Activated CD8-positive, alpha-beta memory T cell treated with anti-CD3 and anti-CD28 coated beads, Interleukin-2, amount 10 ng/mL, durations not matched to agents 7 days and 5 days (primary cell): ENCODE results near the gene SYT2. TPM values are rescaled to one million over a fixed set of nuclear protein-coding genes. Genes with fewer than 3 reads are reported as not detected.
A peak's percentile ranks its signal among the peaks of the same experiment; 100 is the strongest.
"Not testable (repeated sequence)": the region's sequence is repeated elsewhere in the genome, so short reads cannot be mapped to it uniquely, and the experiment has no call there.

Experiments used
- ATAC-seq: fragments of 150-1000 bp; cut with Tn5 transposase; one replicate; pipeline ENCODE4 v1.10.0; 2021; ENCODE audit warnings: moderate library complexity
- CTCF ChIA-PET: fragments of 350-600 bp; sonication (Branson Sonifier 250); formaldehyde crosslinking; loops from one replicate; lab custom pipeline; 2021; ENCODE audit warnings: antibody characterized with exemption; lab: Charles Lee
- DNase-seq: peaks from one replicate; pipeline ENCODE4 v3.0.0-alpha.2; 2020
- H3K27ac Mint-ChIP-seq: one replicate; pipeline ENCODE4 v1.8.0; 2021; ENCODE audit warnings: mild to moderate bottlenecking, mixed read lengths
- H3K27me3 Mint-ChIP-seq: one replicate; pipeline ENCODE4 v1.8.0; 2021; ENCODE audit warnings: mixed read lengths
- H3K36me3 Mint-ChIP-seq: one replicate; pipeline ENCODE4 v1.8.0; 2021; ENCODE audit warnings: mild to moderate bottlenecking, mixed read lengths
- H3K4me1 Mint-ChIP-seq: one replicate; pipeline ENCODE4 v1.8.0; 2021; ENCODE audit warnings: mixed read lengths
- H3K4me3 Mint-ChIP-seq: one replicate; pipeline ENCODE4 v1.8.0; 2021; ENCODE audit warnings: mild to moderate bottlenecking, moderate library complexity, mixed read lengths
- H3K9me3 Mint-ChIP-seq: one replicate; pipeline ENCODE4 v1.8.0; 2022; ENCODE audit warnings: low read depth, mixed read lengths
- total RNA-seq, 2 experiments: library from RNA; stranded (reverse); gene quantifications; one replicate each; pipeline ENCODE4 v1.2.3, GENCODE V29; 2021

The SYT2 gene
- total RNA-seq, 2 experiments from 2014 or later = not detected

DNA sequence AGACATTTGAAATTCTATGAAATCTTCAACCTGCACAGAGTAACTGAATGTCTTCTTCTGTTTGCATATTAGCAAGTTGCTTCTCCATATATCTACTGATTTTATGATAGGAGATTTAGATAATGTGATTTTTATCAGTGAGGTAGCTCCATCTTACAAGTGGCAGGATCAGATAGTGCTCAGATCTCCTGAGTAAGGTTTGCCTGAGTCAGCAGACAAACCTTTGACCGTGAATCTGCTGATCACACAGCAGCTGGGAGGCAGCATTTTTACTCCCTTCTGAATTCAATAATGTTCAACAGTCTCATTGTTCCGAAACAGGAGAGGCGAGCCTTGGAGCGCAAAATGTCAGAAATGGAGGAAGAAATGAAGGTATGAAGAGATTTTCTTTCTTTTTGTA lies 141.4 kb downstream of the SYT2 start:
- H3K9me3 Mint-ChIP-seq = no peaks in the 10 kb centered on the region
- DNase-seq (no peak), ATAC-seq (no peak)
- no peak overlapping the region for H3K4me3 Mint-ChIP-seq
- H3K36me3 Mint-ChIP-seq = peaks cover 2% of the 10 kb centered on the region
- CTCF ChIA-PET = interaction anchor here (1.6 kb wide), 1 partner anchor 62 kb away, joined by 3 read pairs; no protein-coding TSS in a partner anchor
- no peak overlapping the region for H3K27ac Mint-ChIP-seq
- H3K4me1 Mint-ChIP-seq = peaks cover 23% of the 10 kb centered on the region
- H3K27me3 Mint-ChIP-seq = no peaks in the 10 kb centered on the region

- DNase-seq = no peak
- Mint-ChIP-seq H3K9me3 (no peaks in the 10 kb centered on the region), H3K4me1 (peaks cover 23% of the 10 kb centered on the region), H3K27me3 (no peaks in the 10 kb centered on the region), H3K27ac (no peak overlapping the region), H3K4me3 (no peak overlapping the region), H3K36me3 (peaks cover 2% of the 10 kb centered on the region)
- ATAC-seq = no peak
- CTCF ChIA-PET = no interaction called here
Observed at GRCh38 chr1:202568410-202568809, 141.8 kb downstream of the SYT2 start.

DNA sequence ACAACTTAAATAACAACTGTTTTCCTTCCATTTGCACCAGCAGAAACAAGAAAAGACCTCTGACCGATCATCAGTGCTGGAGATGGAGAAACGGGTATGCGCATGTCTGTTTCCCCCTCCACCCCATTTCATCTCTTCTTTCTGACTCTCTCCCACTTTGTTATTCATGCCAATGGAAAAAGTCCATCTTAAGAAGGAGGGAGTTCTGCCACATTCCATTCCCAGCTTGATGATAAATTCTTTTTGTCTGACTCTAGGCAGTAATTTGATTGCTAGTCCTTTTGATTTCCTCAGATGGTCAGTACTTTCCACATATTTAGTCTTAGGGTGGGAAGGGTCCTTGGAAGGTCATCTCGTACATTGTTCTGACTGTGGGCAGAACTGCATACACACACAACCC lies 142.5 kb downstream of the SYT2 start:
- no peak overlapping the region for H3K27ac Mint-ChIP-seq
- H3K36me3 Mint-ChIP-seq = peaks cover 2% of the 10 kb centered on the region
- H3K9me3 Mint-ChIP-seq = no peaks in the 10 kb centered on the region
- H3K27me3 Mint-ChIP-seq = no peaks in the 10 kb centered on the region
- peaks cover 23% of the 10 kb centered on the region for H3K4me1 Mint-ChIP-seq
- DNase-seq = no peak
- no peak overlapping the region for H3K4me3 Mint-ChIP-seq
- no peak for ATAC-seq
- CTCF ChIA-PET = interaction anchor here (0.6 kb wide), 1 partner anchor 152 kb away, joined by 3 read pairs; no protein-coding TSS in a partner anchor

DNA sequence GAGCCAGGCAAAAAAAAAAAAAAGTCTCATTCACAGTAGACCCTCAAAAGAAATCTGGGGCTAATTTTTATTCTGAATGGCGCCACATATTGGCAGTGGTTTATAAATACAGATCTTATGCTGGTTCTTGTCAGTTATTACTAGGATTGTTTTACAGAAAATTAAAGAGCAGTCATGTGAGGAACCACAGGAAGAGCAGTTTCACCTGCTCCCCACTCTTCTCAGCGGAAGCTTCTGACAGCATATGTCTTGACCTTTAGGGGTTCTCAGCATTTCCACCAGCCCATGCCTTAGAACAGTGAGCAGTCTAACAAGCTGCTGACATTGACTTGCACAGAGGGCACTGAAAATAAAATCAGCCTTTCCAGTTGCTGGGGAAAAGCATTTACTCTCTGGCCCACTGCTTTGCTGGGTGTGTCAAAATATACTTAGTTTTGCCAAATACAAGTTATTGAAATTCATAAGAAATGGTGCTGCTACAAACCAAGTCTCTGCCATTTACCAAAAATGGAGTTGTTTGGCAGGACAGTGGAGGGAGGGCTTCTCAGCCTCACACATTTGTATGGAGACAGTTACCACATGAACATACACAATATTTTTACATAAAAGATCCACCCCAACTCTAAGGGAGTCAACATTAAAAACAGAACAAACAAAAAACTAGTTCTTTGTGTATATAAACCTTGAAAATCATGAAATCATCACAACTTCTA lies 144.2 kb downstream of the SYT2 start:
- ATAC-seq (peak; percentile 82), DNase-seq (peak; percentile 46)
- H3K36me3 Mint-ChIP-seq = peaks cover 2% of the 10 kb centered on the region
- CTCF ChIA-PET = interaction anchor here (0.7 to 2.0 kb wide), 2 partner anchors 8 to 64 kb away, joined by 3 to 7 read pairs; no protein-coding TSS in a partner anchor
- H3K4me1 Mint-ChIP-seq = peaks cover 32% of the 10 kb centered on the region
- H3K9me3 Mint-ChIP-seq = no peaks in the 10 kb centered on the region
- no peak overlapping the region for H3K4me3 Mint-ChIP-seq
- H3K27ac Mint-ChIP-seq = no peak overlapping the region
- no peaks in the 10 kb centered on the region for H3K27me3 Mint-ChIP-seq

GRCh38 chr1:202564958-202565495 lies 145.2 kb downstream of the SYT2 start:
- Mint-ChIP-seq H3K27me3 (no peaks in the 10 kb centered on the region), H3K36me3 (peaks cover 2% of the 10 kb centered on the region), H3K27ac (no peak overlapping the region), H3K9me3 (no peaks in the 10 kb centered on the region), H3K4me3 (no peak overlapping the region), H3K4me1 (peaks cover 32% of the 10 kb centered on the region)
- CTCF ChIA-PET = interaction anchor here (2.0 kb wide), 1 partner anchor 9 kb away, joined by 7 read pairs; no protein-coding TSS in a partner anchor
- no peak for DNase-seq
- ATAC-seq = no peak

DNA sequence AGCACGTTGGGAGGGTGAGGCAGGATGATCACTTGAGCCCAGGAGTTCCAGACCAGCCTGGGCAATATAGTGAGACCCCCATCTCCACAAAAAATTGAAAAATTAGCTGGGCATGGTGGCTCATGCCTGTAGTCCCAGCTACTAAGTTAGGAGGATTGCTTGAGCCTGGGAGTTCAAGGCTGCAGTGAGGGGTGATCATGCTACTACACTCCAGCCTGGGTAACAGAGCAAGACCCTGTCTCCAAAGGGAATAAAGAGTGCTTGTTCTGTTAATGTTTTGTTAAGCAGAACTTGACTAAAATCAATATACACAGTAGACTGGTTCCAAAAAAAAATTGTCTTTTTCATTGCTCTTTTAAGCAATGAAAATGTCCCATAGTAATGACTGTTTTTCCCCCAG lies 146.4 kb downstream of the SYT2 start:
- H3K4me1 Mint-ChIP-seq = peaks cover 32% of the 10 kb centered on the region
- no peak overlapping the region for H3K27ac Mint-ChIP-seq
- ATAC-seq (no peak), DNase-seq (no peak)
- CTCF ChIA-PET = interaction anchor here (0.6 kb wide), 1 partner anchor 1500 kb away, joined by 3 read pairs; no protein-coding TSS in a partner anchor
- no peaks in the 10 kb centered on the region for H3K9me3 Mint-ChIP-seq
- no peaks in the 10 kb centered on the region for H3K27me3 Mint-ChIP-seq
- H3K36me3 Mint-ChIP-seq = no peaks in the 10 kb centered on the region
- no peak overlapping the region for H3K4me3 Mint-ChIP-seq

DNA sequence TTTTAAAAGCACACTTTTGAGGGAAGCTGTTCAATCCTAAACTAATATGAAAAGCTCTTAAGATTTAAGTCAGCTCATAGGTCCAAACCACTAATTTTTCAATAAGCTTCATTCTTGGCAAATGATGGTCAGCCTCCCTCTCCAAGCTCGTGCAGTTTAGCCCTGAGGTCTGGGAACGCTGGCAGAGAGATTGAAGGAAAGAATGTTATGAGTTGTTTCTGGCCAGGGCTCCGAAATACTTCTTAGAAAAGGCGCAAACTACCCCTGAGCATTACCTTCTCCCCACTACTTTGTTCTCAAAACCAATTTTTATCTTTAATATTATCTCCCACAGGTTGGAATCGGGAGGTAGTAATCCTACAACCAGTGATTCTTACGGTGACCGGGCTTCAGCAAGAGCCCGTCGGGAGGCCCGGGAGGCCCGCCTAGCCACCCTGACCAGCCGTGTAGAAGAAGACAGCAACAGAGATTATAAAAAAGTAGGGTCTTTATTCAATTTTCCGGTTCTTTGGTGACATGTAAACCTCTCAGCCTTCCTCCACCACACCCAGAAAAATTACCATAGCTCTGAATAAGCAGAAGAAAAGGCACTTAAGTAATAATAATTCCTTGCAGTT lies 147.7 kb downstream of the SYT2 start:
- no peaks in the 10 kb centered on the region for H3K27me3 Mint-ChIP-seq
- CTCF ChIA-PET = interaction anchor here (0.8 to 1.6 kb wide), 3 partner anchors 8 to 14 kb away, joined by 3 to 5 read pairs (median 4); no protein-coding TSS in a partner anchor

DNA sequence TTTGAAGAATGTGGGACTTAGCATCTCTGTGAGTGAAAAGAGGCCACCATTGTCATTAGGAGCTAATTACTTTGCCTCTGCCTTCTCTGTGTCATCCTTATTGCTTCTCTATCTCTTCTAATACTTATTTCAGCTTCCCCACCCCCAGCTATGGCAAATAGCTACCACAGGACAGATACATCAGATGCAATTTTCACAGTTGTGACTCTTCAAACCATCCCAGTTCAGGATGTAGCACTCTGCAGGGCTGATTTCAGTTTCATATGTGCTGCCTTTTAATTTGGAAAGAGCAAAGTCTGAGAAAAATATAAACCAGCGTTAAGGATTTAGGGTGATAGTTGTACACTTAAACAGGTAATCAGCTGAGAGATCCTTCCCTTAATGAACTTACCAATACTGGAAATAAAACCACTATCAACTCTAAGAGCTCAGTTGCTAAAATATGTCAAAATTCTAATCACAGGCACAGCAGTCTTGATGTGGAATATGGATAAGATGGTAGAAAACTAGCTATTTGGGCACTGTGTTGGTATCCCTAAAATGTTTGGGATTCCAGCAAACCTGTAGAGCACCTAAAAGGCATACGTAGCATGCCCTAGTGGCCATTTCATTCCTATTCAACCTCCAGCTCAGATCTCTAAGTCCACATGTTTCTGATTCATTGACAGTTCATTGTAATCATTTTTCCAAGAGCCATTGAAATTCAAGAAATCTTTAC lies 148.4 kb downstream of the SYT2 start:
- CTCF ChIA-PET = interaction anchor here (0.8 to 1.6 kb wide), 3 partner anchors 9 to 13 kb away, joined by 3 to 5 read pairs (median 4); no protein-coding TSS in a partner anchor
- ATAC-seq = peak; percentile 58
- H3K4me1 Mint-ChIP-seq = peaks cover 24% of the 10 kb centered on the region
- no peaks in the 10 kb centered on the region for H3K9me3 Mint-ChIP-seq
- no peak overlapping the region for H3K4me3 Mint-ChIP-seq
- H3K36me3 Mint-ChIP-seq = no peaks in the 10 kb centered on the region
- no peak overlapping the region for H3K27ac Mint-ChIP-seq
- H3K27me3 Mint-ChIP-seq = no peaks in the 10 kb centered on the region
- no peak for DNase-seq

More for the DNA sequence above, 147.7 kb downstream of the SYT2 start:
- peaks cover 30% of the 10 kb centered on the region for H3K4me1 Mint-ChIP-seq
- no peak overlapping the region for H3K4me3 Mint-ChIP-seq
- no peaks in the 10 kb centered on the region for H3K9me3 Mint-ChIP-seq
- no peak overlapping the region for H3K27ac Mint-ChIP-seq
- H3K36me3 Mint-ChIP-seq = no peaks in the 10 kb centered on the region
- DNase-seq (no peak), ATAC-seq (no peak)

GRCh38 chr1:202561240-202561639 lies 149.0 kb downstream of the SYT2 start:
- H3K27ac Mint-ChIP-seq = no peak overlapping the region
- no peaks in the 10 kb centered on the region for H3K27me3 Mint-ChIP-seq
- peaks cover 20% of the 10 kb centered on the region for H3K4me1 Mint-ChIP-seq
- CTCF ChIA-PET = interaction anchor here (0.7 to 1.6 kb wide), 2 partner anchors 12 to 55 kb away, joined by 3 to 5 read pairs; no protein-coding TSS in a partner anchor
- no peaks in the 10 kb centered on the region for H3K9me3 Mint-ChIP-seq
- no peaks in the 10 kb centered on the region for H3K36me3 Mint-ChIP-seq
- no peak overlapping the region for H3K4me3 Mint-ChIP-seq
- ATAC-seq (no peak), DNase-seq (no peak)

DNA sequence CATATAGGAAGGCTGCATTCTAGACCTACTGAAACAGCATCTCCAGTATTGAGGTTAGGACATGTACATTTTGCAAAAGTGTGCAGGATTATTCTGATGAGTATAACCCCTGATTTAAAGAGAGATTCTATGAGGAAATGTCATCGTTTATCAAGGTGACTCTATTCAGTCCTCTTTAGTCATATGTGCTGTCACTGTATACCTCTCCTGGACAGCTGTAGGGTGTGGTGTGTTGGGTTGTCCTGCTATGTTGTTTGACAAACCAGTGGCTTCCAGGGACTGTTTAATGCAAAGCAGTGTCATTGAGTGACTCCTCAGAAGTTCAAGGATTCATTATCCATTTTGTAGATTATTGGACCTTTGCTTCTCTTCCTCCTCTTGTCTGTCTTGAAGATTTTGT lies 152.6 kb downstream of the SYT2 start:
- H3K27ac Mint-ChIP-seq, CTCF ChIA-PET, H3K4me3 Mint-ChIP-seq, H3K36me3 Mint-ChIP-seq, H3K9me3 Mint-ChIP-seq, DNase-seq, ATAC-seq, H3K27me3 Mint-ChIP-seq: not testable (repeated sequence)
- peaks cover 12% of the 10 kb centered on the region for H3K4me1 Mint-ChIP-seq

- CTCF ChIA-PET, H3K27me3 Mint-ChIP-seq, DNase-seq, H3K4me3 Mint-ChIP-seq, H3K27ac Mint-ChIP-seq, ATAC-seq, H3K9me3 Mint-ChIP-seq, H3K36me3 Mint-ChIP-seq, H3K4me1 Mint-ChIP-seq: not testable (repeated sequence)
Observed at GRCh38 chr1:202556037-202556436, 154.2 kb downstream of the SYT2 start.

DNA sequence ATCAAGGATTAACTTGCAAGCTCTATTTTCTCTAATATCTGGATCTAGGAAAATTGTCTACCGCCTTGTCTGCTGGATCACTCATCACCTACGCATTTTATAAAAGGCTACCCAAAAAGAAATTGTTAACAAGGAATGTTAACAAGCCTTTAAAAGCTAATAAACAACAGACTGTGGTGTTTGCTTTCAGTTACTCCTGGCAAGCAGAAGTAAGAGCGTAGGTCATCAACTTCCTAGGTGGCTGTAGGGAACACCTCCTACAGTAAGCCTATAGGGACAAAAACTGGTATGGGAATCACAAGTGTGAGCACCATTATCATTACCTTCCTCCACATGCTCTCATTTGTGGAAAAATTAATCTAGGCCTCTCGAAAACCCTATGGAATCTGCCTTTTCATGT lies 155.6 kb downstream of the SYT2 start:
- H3K27ac Mint-ChIP-seq, H3K27me3 Mint-ChIP-seq, H3K9me3 Mint-ChIP-seq, ATAC-seq, H3K36me3 Mint-ChIP-seq, H3K4me1 Mint-ChIP-seq, CTCF ChIA-PET, DNase-seq, H3K4me3 Mint-ChIP-seq: not testable (repeated sequence)

DNA sequence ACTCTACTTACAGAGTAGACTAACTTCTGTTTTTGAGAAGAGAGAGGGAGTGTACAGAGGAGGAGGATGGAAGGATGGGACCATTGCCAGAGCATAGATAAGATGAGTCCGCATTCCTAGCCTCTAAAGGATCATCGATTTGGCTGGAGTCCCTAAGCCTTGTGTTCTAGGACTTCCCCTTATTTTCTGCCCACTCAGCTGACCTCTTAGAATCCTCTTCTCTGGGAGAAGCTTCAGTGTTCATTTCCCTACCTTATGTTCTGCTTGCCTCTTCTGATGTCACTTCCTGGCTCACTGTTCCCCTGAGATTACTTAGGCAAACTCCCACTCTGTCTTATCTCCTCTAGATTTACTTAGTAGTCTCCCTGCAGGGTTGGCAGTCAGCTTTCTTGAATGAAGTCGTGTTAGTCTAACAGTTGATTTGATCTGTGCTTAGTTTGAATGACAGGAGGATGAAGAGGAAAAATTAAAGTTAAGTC lies 156.7 kb downstream of the SYT2 start:
- no peak for ATAC-seq
- Mint-ChIP-seq H3K4me1 (peaks cover 3% of the 10 kb centered on the region), H3K27ac (no peak overlapping the region), H3K4me3 (no peak overlapping the region), H3K9me3 (no peaks in the 10 kb centered on the region), H3K27me3 (no peaks in the 10 kb centered on the region), H3K36me3 (no peaks in the 10 kb centered on the region)
- CTCF ChIA-PET = no interaction called here
- DNase-seq = no peak
